ENCODE results near the gene IL2RA.
"Not testable (repeated sequence)": the region's sequence is repeated elsewhere in the genome, so short reads cannot be mapped to it uniquely, and the experiment has no call there.

The IL2RA gene

GRCh38 chr10:6062101-6062771 is at the start of gene IL2RA:
Gene IL2RA, minus strand, starts transcription at chr10:6062367. Its CDS starts 216 bp downstream, at chr10:6062151.
- no peak for DNase-seq

DNA sequence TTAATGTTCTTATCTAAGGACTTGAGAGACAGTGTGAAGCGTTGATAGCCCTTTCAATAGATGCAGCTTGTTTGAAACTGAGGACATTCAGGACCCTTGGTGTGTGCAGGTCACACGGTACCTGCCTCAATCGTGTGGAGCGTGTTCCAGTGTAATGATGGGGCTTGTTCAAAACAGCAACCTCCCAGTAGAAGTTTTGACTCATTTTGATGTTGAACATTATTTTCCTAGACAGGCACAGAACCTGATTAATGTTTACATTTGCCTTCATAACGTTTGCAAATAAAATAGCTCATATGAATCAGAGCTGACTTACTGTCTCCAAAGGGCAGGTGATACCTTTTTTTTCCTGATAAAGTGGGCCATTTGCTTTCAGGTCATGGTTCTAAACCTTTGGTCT is 48.0 kb upstream of the IL2RA start:
- DNase-seq, result no peak

GRCh38 chr10:6109444-6109775 is 47.2 kb upstream of the IL2RA start:
- DNase-seq, result no peak

GRCh38 chr10:6108631-6109443 is 46.7 kb upstream of the IL2RA start:
- peak; percentile 3 for DNase-seq

- no peak for DNase-seq
These were observed 45.9 kb upstream of the IL2RA start for GRCh38 chr10:6108072-6108471.

- not testable (repeated sequence) for DNase-seq
These were observed 45.4 kb upstream of the IL2RA start for GRCh38 chr10:6107616-6108015.

DNA sequence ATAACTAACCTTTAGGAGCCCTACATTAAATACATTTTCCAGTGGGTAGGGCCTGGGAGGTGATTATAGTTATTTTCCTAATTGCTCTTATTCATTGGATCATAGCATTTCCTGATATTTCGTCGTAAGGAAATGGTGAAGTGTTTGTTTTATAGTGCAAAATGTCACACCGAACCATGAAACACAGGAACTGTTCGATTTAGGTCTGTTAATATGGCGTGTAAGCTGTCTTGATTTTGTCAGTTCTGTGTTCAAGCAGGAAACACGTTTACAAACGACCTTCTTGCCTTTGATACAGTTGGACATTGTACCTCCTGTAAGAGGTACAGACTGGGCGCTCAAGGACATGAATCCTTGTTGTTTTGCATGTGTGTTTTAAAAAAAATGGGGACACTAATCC is 41.4 kb upstream of the IL2RA start:
- no peak for DNase-seq

- no peak for DNase-seq
These were observed 40.0 kb upstream of the IL2RA start for GRCh38 chr10:6102128-6102527.

DNA sequence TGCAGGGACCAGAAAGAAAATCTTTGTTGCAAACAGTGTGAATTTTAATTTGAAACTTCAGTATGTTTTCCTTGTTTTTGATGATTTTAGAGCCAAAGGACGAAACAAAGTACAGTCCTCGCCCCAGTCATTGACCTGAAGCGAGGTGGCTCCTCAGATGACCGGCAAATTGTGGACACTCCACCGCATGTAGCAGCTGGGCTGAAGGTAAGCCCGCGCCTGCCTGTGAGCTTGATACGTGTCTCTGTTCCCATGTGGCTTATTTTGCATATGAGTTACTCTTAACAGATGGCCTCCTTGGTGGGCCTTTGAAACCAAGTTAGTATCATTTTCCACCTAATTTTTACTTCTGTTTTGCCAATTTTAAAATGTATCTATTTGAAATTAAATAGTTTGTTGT is 39.0 kb upstream of the IL2RA start:
- no peak for DNase-seq

DNA sequence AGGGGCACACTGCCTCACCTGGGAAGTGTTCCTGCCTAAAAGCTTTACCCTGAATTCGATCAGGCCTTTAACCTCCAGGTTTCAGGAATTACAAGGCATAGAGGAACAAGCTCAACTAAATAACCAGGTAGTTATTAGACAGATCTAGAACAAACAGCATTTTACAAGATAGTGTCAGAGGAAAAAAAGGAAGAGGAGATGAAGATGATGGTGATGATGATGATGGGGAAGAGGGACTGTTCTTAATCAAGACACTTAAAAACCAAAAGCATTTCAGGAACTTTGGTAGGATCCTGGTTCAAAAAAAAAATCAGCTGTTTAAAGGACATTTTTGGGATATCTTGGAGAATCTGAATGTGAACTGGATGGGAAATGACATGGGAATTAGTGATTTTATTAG is 38.2 kb upstream of the IL2RA start:
- DNase-seq, result no peak

GRCh38 chr10:6098156-6098555 is 36.0 kb upstream of the IL2RA start:
- no peak for DNase-seq

GRCh38 chr10:6097063-6097462 is 34.9 kb upstream of the IL2RA start:
- DNase-seq, result no peak

GRCh38 chr10:6095810-6096570 is 33.8 kb upstream of the IL2RA start:
- DNase-seq, result no peak

DNA sequence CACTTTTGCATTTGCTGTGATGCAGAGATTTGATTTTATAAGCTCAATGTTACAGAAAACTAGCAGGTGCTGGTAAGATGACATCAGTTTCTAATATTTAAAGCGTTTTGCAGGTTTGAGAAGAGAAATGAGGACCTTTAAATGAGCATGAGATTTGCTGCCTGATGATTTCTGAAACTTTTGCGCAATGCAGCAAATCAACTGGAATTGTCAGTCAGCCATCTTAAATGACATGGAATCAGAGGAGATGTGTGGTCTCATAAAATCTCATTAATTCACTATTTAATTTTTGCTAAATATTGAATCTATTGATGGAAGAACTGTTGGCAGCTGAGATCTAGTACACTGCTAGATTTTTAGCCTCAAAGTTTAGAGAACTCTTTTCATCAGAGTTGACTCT is 30.6 kb upstream of the IL2RA start:
- DNase-seq, result no peak

DNA sequence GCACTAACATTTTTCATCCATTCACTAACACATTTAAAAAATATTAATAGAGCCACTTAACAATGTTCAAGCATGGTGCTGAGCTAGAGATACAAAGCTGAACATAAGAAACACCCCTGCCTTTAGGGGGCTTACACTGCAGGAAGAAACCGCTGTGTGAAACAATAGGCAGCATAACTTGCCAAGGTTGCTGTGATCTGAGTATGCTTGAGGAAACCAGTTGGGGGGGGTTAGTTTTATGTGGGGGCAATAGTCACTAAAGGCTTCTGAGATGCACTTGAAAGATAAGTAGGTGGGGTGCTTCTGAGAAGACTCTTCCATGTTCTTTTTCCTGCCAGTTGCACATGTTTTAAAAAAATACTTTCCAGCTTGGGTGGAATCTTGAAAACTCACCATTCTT is 29.5 kb upstream of the IL2RA start:
- no peak for DNase-seq

GRCh38 chr10:6089334-6090219 is 27.4 kb upstream of the IL2RA start:
- DNase-seq, result no peak

GRCh38 chr10:6088721-6089333 is 26.7 kb upstream of the IL2RA start, which contains the start of gene RBM17:
Gene RBM17, plus strand, starts transcription at chr10:6089034. Its CDS starts 8,032 bp downstream, at chr10:6097066.
- DNase-seq, result peak; percentile 89

DNA sequence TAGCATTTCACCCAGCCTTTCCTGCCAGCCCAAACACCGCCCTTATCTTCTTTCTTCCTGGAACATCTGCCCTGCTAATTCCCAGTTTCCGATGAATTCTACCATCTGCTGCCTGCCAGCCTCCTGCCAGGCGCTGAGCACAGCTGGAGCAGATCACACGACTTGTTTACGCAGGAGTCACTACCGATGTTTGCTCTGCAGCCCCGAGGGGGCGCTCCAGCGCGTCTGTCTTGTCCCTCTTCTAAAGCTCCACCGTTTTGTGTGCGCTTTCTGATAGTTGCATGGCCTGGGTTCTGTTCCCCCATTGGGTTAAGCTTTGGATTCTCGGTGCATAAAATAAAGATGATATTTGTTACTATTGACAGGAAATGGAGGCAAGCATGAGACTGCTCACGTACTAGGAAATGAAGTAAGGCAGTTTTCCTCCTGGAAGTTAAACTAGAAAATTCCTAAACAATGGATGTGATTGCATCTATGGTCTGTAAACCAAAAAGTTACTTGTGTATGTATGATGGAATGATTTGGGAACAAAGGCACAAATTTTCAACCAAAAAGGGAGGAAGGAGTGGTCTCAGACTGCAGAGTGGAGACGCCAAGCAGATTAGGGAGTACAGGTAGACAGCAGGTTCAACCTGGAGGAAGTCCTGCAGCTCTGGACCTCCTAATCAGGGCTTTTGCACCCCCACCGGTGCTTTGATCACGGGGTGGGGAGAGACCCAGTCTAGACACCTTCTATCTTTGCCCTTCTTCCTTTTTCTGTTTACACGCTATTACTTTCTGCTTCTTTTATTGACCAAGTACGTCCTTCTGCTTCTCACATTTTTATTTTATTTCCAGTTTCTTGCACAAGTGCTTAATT is 24.4 kb upstream of the IL2RA start:
- peak; percentile 74 for DNase-seq

DNA sequence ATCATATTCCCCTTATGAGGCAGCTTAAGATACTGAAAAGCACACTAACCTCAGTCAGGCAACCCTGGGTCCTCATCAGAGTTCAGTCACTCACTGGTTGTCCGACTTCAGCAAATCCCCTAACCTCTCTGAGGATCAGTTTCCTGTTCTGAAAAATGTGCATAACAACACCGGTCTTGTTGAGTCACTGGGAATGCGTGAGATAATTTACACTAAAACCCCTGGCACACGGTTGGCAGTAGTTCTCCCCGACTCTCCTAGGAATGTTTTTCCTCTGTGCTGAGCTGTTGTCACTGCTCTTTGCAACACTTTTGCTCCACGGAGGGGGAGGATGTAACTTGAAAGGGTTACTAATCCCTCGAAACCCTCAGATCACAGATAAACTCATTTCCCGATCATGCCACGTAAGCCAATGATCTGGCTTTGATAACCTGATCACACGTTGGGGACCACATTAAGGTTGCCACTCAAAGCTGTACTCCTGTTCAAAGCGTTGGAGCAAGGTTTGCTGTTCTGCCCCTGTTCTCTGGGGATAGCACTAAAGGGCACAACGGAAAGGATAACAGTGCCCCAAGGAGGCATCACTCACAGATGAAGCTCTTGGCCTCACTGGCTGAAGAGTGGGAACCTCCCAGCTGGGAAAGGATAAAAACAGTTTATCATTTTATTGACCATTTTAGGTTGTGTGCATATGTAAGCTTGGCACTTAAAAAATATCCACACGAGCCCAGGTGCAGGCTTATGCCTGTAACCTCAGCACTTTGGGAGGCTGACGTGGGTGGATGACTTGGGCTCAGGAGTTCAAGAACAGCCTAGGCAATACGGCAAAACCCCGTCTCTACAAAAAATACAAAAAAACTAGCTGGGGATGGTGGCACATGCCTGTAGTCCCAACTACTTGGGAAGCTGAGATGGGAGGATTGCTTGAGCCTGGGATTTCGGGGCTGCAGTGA is 21.6 kb upstream of the IL2RA start:
- no peak for DNase-seq

All from NCI-H2227 treated with DMSO at 0.1 percent for 48 hours (cell line).